Measurements from ENCODE around the gene LTB.

GRCh38 chr6:31582230-31582643 lies at the start of gene LTB:
- TF ChIP-seq YY1 (IDR thresholded peaks at IDR 0.05; ENCODE audit: insufficient read depth, insufficient read length): no peak
- TF ChIP-seq ZNF274 (IDR thresholded peaks at IDR 0.05; ENCODE audit: low read depth, low read length): no peak
- TF ChIP-seq SUZ12 (IDR thresholded peaks at IDR 0.05; ENCODE audit: extremely low read depth, insufficient read depth, insufficient read length): no peak
